IPS DF 4.7 (cell line): ENCODE data around the gene RTKN.
"Not testable (repeated sequence)": the region's sequence is repeated elsewhere in the genome, so short reads cannot be mapped to it uniquely, and the experiment has no call there.

ENCODE experiments used
- DNase-seq: peaks from one replicate; pipeline ENCODE4 v3.0.0-alpha.2; 2013; ENCODE audit warnings: low spot score; ENCODE audit errors: extremely low read depth

The RTKN gene

DNA sequence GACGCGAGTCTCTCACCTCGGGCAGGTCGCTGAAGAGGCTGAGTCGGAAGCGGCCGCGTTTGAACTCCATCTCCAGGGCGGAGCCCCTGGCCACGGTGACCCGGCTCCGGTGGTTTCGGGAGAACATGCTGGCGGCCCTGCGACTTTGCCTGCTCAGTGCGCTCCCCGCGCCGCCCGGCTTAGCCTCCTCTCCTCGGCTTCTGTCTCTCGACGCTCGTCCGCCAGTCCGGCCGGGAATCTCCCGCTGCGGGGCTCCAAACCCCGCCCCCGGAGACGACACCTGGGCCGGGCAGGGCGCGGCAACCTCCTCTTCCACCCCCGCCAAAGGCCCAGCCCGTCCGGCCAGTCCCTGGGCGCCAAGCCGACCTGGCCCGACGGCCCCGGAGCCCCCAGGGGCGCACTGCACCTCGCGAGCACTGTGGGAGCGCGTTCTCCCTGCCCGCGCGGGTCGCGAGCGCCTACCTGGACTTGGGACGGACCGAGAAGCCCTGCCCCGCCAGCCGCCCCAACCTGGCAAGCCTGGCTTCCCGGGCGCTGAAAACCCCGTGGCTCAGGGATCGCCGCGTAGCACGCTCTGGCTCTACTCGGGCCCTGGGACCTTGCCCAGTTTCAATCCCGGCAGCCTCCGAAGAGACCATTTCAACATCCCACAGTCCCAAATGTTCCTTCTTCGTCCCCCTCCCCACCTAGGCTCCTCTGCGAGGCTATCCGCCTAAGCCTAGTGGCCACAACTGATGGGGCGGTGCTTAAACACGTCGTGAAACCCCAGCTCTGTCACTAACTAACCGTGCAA, at the start of gene RTKN:
Gene RTKN, minus strand, starts transcription at position 248 of the 793 bp plus-strand sequence. Its CDS starts 121 bp downstream, at position 127.
- no peak for DNase-seq

DNA sequence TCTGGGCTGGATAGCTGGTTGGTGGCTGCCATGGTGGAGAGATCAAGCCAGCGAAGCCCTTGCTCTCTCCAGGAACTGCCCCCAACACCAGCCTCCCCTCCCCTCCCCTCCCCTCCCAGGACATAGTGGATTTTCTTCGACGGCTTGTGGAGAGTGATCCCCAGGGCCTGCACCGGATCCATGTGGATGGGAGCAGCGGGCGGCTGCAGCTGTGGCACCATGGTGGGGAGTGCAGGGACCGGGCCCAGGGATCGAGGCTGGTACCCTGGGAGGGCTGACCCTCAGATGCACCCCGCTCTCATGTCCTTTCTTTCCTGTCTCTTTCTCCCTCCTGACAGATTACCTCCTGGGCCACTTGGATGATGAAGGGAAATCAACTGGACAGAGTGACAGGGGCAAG, 48.2 kb upstream of the RTKN start:
- no peak for DNase-seq

GRCh38 chr2:74488643-74489481, 47.1 kb upstream of the RTKN start:
- no peak for DNase-seq

DNA sequence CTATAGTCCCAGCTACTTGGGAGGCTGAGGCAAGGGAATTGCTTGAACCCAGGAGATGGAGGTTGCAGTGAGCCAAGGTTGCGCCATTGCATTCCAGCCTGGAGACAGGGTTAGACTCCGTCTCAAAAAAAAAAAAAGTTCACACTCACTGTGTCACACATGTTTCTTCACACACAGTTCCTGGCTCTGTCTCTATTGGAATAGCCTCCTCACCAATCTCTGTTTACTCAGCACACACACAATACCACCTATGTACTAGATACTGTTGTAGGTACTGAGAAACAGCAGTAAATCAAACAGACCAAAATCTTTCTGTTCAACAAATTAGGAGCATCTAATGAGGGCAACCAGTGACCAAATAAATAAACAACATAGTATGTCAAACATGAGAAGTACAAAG, 44.4 kb upstream of the RTKN start:
- DNase-seq, result no peak

DNA sequence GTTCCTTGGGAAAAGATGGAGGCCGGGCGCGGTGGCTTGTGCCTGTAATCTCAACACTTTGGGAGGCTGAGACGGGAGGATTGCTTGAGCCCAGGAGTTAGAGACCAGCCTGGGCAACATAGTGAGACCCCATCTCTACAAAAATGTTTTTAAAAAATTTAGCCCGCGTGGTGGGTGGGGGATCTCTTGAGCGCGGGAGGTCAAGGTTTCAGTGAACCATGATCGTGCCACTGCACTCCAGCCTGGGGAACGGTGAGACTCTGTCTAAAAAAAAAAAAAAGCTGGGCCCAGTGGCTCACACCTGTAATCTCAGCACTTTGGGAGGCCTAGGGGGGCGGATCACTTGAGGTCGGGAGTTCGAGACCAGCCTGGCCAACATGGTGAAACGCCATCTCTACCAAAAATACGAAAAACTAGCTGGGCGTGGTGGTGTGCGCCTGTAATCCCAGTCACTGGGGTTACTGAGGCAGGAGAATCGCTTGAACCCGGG, 42.0 kb upstream of the RTKN start:
- not testable (repeated sequence) for DNase-seq

DNA sequence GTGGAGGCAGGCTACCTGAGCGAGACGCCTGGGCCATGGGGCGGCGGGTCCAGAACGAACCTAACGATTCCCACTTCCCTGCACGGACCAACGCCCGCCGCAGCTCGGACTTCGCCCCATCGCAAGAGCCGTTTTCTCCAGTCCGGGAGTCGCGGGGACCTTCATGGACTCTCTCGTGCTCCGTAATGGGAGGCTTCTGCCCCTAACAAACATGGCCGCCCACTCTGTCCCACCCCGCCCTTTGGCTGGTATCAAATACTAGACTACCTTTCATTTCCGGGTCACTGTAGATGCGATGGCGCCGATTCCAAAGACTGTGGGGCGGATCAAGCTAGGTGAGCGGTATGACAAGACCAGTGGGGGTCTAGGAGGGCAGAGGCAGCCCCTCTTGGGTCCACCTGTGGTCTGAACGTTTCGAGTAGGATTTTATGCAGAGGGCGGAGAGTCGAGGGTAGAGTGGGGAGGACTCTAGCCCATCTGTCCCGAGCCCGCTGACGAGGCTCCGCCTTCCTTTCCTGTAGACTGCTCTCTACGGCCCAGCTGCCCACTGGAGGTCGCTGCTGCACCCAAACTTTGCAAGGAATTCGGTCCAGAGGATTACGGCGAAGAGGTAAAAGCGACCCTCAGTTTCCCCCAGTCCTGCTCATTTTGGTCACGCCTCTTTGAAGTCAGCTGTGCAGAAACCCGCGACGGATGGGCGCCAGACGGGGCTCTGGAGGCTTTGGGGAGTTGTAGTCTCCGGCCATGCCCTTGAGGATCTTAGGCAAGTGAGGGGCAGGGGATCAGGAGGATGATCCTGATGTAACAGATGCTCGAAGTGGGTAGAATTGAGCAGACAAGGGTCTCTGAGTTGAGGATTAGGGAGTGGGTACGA, 41.3 kb upstream of the RTKN start, which contains the start of the genes CCDC142 and TTC31:
Gene CCDC142, minus strand, starts transcription at position 198 of the 874 bp plus-strand sequence. Its CDS starts 161 bp downstream, at position 37.
Gene TTC31, plus strand, starts transcription at position 281 of the 874 bp plus-strand sequence. Its CDS starts 15 bp downstream, at position 296.
- no peak for DNase-seq

DNA sequence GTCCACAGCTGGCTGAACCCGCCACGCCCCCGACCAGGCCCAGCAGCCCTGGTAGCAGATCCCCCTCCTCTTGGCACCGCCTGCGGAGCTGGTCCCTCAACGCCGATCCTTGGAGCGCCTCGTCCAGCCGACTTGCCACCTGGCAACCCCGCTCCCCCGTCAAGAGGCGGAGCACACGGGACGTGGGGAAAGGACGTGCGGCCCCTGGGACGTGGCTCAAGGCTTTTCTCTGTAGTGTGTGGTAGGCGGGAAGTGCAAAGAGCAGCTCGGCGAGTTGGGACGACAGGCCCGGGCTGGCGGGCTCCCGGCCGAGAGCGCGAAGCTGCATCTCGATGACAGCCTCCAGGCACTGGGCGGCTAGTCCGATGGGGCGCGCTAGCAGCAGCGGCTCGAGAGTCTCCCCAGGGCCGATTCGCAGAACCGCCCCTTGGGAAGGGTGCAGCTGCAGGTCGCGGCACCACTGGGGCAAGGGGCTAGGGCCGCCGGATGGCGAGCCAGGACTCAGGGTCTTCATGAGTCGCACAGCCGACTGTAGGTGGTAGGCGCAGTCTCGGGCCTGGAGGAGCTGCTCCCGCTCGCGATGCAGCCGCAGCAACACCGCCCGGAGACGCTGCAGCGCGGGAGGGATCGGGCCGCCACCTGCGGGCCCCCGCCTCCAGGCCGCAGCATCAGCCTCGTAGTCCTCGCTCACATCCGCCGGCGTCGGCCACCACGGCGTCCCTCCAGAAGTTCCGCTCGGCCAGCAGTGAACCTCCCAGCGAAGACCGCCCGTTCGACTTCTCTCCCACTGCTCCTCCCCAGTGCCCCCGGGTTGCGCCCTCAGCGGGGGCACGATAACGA, 40.4 kb upstream of the RTKN start:
- DNase-seq, result no peak

DNA sequence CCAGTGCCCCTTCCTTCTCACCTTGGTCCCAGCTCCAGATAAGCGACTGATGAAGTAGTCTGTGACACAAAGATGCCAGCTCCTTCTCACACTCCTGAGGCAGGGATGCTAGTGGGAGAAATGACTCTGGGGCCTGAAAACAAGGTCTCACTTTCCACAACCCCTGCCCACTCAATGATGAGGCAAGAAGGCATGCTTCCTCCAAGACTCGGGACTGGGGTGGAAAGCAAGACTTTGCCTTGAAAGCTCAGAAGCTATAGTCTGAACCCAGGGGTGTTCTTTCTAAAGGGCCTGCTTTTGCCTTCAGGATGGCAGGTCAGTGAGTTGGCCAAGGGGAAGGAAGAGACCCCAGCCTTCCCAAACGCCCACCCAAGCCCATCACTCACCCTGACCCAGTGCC, 39.7 kb upstream of the RTKN start:
- DNase-seq, result no peak

DNA sequence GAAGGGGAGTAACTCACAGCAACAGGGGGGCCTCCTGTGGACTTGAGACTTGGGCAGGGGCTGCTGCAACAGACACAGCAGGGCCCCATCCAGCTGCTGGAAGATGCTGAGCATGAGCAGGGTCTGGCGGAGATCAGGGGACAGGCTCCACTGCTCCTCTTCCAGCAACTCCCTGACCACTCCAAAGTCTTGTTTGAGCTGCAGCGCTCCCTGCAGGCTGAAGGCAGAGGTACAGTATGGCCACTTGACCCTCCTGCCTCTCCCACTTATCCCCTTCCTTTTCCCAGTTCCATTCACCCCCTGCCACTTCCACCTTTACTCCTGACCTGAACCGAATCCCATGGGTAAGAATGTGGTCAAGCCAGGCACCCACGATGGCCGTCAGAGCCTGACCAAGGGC, 33.2 kb upstream of the RTKN start:
- DNase-seq, result no peak

DNA sequence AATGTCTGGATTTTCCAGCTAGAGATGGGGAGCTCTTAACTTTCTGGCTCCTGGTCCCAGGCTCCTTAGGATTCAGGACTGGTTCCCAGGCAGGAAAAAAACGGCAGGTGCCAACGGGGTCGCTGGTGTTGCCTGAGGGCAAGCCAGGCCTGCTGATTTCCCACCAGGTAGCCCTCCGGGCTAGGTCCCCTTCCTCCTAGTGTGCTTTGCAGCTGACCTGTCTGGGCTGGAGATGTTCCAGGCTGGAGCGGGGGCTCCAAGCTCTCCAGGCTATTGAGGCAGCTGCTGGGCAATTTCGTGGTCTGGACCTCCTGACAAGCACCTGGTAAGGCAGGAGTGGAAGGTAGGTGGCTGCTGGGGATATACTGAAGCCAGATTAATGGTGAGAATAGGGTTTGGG, 32.7 kb upstream of the RTKN start:
- no peak for DNase-seq

- no peak for DNase-seq
Observed at GRCh38 chr2:74472945-74473258, 31.2 kb upstream of the RTKN start.

- no peak for DNase-seq
Observed at GRCh38 chr2:74472086-74472944, 30.6 kb upstream of the RTKN start, which contains the start of gene MRPL53. Gene MRPL53 (minus strand): TSS chr2:74472680. CDS start chr2:74472660, 20 bp downstream.

DNA sequence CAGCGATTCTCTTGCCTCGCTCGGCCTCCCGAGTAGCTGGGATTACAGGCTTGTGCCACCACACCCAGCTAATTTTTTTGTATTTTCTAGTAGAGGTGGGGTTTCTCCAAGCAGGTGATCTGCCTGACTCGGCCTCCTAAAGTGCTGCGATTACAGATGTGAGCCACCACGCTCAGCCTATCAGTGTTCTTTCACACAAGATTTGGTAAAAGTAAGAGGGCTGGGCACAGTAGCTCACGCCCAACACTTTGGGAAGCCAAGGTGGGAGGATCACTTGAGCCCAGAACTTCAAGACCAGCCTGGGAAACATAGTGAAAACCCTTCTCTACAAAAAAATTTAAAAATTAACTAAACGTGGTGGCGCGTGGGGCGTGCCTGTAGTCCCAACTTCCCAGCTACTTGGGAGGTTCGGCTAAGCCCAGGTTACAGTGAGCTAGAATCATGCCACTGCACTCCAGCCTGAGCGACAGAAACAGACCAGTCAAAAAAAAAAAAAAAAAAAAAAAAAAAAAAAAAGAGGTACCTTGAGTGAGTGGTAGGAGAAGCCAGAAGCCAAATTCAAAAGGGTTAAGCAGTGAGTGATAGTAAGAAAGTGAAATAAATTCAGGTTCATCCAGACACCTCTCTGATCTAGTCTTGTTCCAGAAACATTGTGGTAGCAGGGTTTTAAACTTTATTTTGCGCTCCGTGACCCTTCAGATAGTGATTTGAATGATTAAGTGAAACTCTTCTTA, 29.8 kb upstream of the RTKN start:
- DNase-seq, result no peak

GRCh38 chr2:74470742-74471141, 29.0 kb upstream of the RTKN start:
- not testable (repeated sequence) for DNase-seq

DNA sequence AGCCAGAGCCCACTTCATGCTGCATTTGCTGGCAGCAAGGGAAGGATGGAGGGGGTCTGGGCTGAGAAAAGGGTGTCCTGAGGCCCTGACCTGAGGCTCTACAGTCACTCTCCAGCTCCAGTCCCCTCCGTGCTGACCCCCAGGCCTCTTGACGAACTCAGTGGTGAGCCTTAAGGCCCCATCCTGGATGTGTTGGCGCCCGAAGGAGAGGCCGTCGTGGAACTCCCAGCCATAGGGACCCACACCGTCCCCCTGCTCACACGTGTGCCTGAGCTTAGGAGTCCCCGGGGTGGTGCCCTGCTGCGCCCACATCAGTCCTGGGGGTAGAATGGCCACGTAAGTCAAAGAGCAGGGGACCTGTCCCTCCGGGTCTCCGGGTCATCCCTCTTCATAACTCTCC, 22.7 kb upstream of the RTKN start:
- no peak for DNase-seq

GRCh38 chr2:74462786-74463105, 21.0 kb upstream of the RTKN start:
- no peak for DNase-seq

DNA sequence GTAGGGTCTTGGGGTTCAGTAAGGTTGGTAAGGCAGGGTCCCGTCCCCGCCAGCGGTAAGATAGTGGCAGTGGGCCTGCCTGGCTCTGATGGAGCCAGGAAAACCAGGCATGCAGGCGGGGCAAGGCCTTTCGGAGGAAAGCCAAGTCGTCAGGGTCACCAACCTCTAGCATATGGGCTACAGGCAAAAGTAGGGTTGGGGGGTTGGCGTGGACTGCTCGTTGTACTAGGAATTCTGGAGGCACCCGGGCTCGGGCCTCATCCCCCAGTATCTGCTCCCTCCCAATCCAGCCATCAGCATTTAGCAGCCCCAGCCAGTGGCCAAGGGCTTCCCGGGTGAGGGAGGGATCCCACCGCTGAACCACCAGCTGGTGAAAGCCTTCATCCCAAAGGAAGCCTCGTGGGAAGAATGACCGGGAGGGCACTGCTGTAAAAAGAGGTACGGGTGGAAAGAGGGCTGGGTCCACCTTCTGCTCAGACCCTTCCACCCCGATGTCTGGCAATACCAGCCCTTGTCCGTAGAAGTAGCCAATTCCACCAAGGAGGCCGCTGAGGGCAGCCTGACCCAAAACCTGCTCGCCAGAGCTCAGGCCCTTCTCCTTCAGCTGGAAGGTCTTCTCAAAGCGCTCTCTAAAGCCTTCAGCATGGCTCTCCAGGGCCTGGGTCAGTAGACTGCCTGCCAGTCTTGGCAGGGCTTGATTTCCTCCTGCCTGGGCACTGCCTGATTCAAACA, 20.5 kb upstream of the RTKN start:
- DNase-seq, result no peak
